GM18526 (cell line): ENCODE measurements around the gene SCAPER.

ENCODE experiments used
- POLR2A ChIP-seq: IDR thresholded peaks from 3 replicates; pipeline ENCODE4 v1.6.1; 2011; ENCODE audit not compliant: insufficient read length; ENCODE audit errors: extremely low read depth

Gene SCAPER

DNA sequence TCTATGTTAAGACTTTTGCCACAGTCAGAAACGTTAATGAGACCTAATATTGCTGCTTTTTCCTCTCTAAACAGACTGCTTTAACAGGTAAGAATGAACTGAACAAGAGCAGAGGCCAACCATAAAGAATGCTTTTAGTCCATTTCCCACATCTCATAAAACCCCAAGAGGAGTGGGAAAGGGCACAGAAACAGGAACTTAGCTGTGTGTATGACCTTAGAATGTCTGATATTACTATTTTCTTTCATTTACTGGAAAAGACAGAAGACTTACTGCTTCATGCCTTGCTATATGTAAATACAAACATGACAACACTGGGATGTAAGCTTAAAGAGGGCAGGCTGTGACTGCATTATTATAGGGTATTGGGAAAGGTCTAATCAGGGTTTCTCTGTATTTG lies 453.6 kb downstream of the SCAPER start:
- TF ChIP-seq POLR2A, result no peak

- TF ChIP-seq POLR2A, result no peak
Measured at GRCh38 chr15:76449455-76449854, 455.7 kb downstream of the SCAPER start.

- TF ChIP-seq POLR2A, result no peak
Measured at GRCh38 chr15:76448755-76449154, 456.4 kb downstream of the SCAPER start.

- no peak for TF ChIP-seq POLR2A
Measured at GRCh38 chr15:76447728-76448441, 457.3 kb downstream of the SCAPER start.

- no peak for TF ChIP-seq POLR2A
Measured at GRCh38 chr15:76440441-76440840, 464.7 kb downstream of the SCAPER start.

- TF ChIP-seq POLR2A, result no peak
Measured at GRCh38 chr15:76439542-76439941, 465.6 kb downstream of the SCAPER start.

GRCh38 chr15:76433798-76434400 lies 471.2 kb downstream of the SCAPER start:
- no peak for TF ChIP-seq POLR2A

GRCh38 chr15:76432604-76433003 lies 472.5 kb downstream of the SCAPER start:
- no peak for TF ChIP-seq POLR2A

DNA sequence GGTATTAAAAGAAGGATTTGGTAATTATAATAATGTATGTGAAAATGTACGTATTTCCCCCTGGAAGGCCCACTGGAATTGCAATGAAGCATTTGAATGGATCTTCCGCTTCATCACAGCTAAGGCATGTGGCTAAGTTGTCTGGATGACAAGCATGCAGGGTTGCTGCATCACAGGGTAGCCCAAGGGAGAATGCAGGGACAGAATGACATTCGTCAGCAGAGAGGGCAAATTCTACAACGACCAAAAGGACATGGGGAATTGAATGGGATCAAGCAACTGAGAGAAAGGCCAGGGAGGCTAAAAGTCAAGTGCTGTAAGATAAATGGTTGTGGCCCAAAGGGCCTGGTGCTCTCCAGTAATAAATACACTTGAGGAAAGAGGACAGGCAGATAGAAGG lies 473.2 kb downstream of the SCAPER start:
- TF ChIP-seq POLR2A, result no peak

GRCh38 chr15:76429661-76430060 lies 475.5 kb downstream of the SCAPER start:
- no peak for TF ChIP-seq POLR2A

DNA sequence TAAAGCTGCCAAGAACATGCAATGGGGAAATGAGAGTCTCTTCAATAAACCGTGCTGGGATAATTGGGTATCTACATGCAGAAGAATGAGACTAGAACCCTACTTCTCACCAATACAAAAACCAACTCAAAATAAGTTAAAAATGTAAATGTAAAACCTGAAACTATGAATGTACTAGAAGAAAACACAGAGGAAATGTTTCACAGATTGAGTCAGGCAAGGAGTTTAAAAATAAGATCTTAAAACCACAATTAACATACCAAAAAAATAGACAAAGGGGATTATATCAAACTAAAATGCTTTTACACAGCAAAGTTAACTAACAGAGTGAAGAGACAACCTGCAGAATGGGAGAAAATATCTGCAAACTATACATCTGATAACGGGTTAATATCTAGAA lies 478.2 kb downstream of the SCAPER start:
- no peak for TF ChIP-seq POLR2A

DNA sequence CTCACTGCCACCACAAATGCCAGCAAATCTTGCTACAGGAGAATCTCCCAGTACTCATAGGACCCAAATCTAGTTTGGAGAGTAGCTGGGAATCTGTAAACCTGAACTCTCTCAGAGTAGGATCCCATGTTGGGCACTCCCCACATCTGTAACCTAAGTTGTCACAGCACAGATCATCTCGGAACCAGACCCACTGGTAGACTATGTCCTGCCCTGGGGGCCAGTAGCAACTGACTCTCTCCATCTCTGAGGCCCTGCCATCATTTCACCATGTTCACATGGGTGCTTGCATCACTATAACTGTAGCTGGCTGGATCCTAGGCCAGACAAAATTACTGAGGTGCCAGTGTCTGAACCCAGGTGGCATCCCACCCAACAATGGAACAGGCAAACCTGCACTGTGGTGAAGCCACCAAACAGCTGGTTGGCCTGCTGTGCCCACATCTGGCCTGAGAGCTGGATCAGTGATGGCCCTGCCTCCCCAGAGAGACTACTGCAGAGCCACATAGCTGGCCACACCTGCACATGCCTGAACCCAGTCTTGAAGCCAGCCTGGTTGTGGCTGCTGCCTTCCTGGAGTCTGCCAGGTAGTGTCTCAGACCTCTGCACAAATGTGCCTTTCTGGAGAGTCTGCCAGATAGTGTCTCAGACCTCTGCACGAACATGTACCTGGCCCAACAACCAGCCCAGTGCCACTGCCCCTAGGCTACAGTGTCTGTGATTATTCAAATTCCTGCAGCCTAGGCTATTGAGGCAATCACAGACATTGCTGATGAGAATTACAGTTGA lies 486.6 kb downstream of the SCAPER start:
- TF ChIP-seq POLR2A, result no peak

DNA sequence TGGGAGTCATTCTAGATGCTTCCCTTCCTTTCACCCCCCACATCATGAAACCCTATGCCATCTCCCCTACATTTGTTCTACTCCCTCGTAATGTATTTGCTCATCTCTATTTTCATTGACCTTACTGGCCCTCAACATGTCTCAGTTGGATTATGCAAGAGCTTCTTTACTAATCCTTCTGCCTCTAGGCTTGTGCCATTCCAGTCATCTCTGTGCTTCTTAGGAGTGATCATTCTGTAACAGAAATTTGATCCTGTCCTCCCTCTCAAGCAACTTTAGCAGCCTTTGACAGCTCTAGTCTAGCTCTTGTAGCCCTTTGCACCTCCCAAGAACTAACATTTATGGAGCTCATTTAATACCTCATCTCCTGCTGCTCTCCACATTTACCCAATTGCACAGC lies 503.9 kb downstream of the SCAPER start:
- TF ChIP-seq POLR2A, result no peak

DNA sequence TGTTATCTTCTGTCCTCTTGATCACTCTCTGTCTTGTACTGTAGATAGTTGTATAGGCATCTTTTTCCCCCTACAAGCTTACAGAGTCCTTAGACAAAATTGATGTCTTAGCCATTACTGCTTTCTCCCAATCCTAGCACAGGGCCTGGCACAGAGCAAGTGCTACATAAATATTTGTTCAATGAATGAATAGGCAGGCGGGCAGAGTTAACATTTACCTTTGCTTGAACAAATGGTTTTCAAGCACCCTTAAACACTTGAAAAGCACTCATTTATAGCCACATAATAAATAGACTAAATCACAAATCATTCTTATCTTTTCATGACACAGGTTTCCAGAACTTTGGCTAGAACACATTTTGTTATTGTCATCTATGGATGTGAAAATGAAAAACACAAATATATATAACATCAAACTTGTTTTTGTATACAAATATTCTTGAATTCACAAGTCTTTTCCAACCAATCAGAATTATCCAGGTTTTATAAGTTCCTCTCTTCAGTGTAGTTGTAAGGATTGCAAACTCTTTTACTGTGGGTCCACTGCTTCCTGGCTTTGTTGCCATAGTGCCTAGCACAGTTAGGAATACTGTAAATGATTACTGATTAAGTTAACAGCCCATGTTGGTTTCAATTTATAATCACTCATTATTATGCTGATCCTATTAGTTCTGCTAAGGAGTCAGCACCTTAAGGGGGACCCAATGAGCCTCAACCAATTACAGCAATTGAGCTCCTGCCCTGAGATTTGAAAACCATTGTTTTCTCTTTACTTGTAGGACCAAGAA lies 506.6 kb downstream of the SCAPER start:
- no peak for TF ChIP-seq POLR2A

DNA sequence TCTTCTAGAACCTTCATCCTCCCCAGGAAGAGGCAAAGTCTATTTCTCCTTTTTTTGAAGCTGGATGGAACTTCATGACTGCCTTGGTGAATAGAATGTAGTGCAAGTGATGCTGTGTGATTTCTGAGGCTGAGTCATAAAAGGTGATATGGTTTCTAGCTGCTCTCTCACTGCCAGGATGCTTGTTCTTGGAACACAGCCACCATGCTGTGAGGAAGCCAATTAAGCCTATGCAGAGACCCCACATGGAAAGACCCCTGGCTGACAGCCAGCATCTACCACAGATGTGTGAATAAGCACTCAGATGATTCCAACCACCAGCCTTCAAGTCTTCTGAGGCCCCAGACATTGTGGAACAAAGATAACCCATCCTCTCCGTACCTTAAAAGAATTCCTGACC lies 511.5 kb downstream of the SCAPER start:
- TF ChIP-seq POLR2A, result no peak
